RWPE2 (cell line): Measurements from ENCODE around the gene TTC21A.

Experiments
- ATAC-seq: fragments of 200-7000 bp; cut with Tn5 transposase; 3 replicates; pipeline ENCODE4 v1.9.1; 2021; ENCODE audit warnings: low read depth
- DNase-seq: peaks from one replicate; pipeline ENCODE4 v3.0.0-alpha.2; 2020; ENCODE audit warnings: low spot score
- H3K27ac ChIP-seq: fragments of 450-650 bp; 2 replicates; pipeline ENCODE4 v1.5.1; 2017; ENCODE audit warnings: mild to moderate bottlenecking; ENCODE audit not compliant: poor library complexity, severe bottlenecking
- H3K27me3 ChIP-seq: fragments of 250-450 bp; sonication (Bioruptor Pico); 2 replicates; pipeline ENCODE4 v1.5.1; 2021; ENCODE audit warnings: mild to moderate bottlenecking, moderate library complexity; ENCODE audit not compliant: insufficient read depth, poor library complexity, severe bottlenecking
- H3K36me3 ChIP-seq: fragments of 250-450 bp; sonication (Bioruptor Pico); 2 replicates; pipeline ENCODE4 v1.5.1; 2020; ENCODE audit warnings: low read depth, mild to moderate bottlenecking, moderate library complexity
- H3K4me1 ChIP-seq: fragments of 250-450 bp; sonication (Bioruptor Pico); 2 replicates; pipeline ENCODE4 v1.5.1; 2021; ENCODE audit warnings: mild to moderate bottlenecking, moderate library complexity; ENCODE audit not compliant: insufficient read depth, poor library complexity, severe bottlenecking
- H3K4me3 ChIP-seq: fragments of 250-450 bp; sonication (Bioruptor Pico); 2 replicates; pipeline ENCODE4 v1.5.1; 2021; ENCODE audit warnings: mild to moderate bottlenecking, moderate library complexity; ENCODE audit not compliant: severe bottlenecking
- H3K9me3 ChIP-seq: fragments of 250-450 bp; sonication (Bioruptor Pico); 2 replicates; pipeline ENCODE4 v1.5.1; 2021; ENCODE audit warnings: mild to moderate bottlenecking, moderate library complexity; ENCODE audit not compliant: severe bottlenecking
- CTCF ChIP-seq: fragments of 450-650 bp; IDR thresholded peaks from one replicate; pipeline ENCODE4 v1.5.1; 2017; ENCODE audit warnings: mild to moderate bottlenecking, moderate library complexity; ENCODE audit not compliant: poor library complexity, severe bottlenecking

Gene TTC21A

GRCh38 chr3:39106851-39107387 is 561 bp upstream of the TTC21A start:
- ATAC-seq (peak; percentile 51), DNase-seq (no peak)
- Histone ChIP-seq H3K27ac (peak overlapping the region; percentile 65), H3K36me3 (no peaks in the 10 kb centered on the region), H3K27me3 (no peaks in the 10 kb centered on the region), H3K4me3 (peak overlapping the region; percentile 84), H3K4me1 (peaks cover 14% of the 10 kb centered on the region), H3K9me3 (no peaks in the 10 kb centered on the region)
- no peak for TF ChIP-seq CTCF

DNA sequence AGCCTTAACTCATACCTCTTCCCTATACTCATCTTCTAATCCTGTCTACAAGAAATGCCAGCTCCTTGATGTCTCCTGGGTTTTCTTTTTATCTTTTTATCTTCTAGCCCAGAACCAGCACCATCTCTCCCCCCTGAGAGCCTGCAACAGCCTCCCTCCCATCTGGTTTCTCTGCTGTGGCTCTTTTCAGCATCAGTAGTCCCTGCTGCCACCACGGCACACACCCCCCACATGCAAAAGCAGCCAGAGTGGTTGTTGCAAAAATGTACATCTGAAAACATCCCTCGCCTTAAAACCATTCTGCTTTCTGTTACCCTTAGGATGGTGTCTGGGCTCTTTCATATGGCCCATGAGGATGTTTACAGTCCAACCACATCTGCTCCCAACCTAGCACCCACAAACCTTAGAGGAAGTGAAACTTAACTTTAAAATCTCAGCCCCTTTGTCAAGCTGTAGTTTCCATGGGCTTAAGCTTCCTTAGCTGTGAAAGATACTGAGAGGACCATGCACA is 775 bp downstream of the TTC21A start:
- no peak for TF ChIP-seq CTCF
- no peaks in the 10 kb centered on the region for H3K36me3 ChIP-seq
- no peaks in the 10 kb centered on the region for H3K27me3 ChIP-seq
- no peak for ATAC-seq
- no peak overlapping the region for H3K27ac ChIP-seq
- H3K9me3 ChIP-seq, result no peaks in the 10 kb centered on the region
- peak overlapping the region; percentile 84 for H3K4me3 ChIP-seq
- H3K4me1 ChIP-seq, result peaks cover 14% of the 10 kb centered on the region
- DNase-seq, result no peak

GRCh38 chr3:39109086-39109485 is 1.6 kb downstream of the TTC21A start:
- H3K9me3 ChIP-seq, result no peaks in the 10 kb centered on the region
- no peaks in the 10 kb centered on the region for H3K27me3 ChIP-seq
- ATAC-seq, result no peak
- no peak overlapping the region for H3K4me3 ChIP-seq
- no peak for DNase-seq
- no peak overlapping the region for H3K27ac ChIP-seq
- H3K36me3 ChIP-seq, result no peaks in the 10 kb centered on the region
- TF ChIP-seq CTCF, result no peak
- peaks cover 14% of the 10 kb centered on the region for H3K4me1 ChIP-seq

- H3K4me3 ChIP-seq, result no peak overlapping the region
- no peak overlapping the region for H3K27ac ChIP-seq
- no peaks in the 10 kb centered on the region for H3K27me3 ChIP-seq
- H3K4me1 ChIP-seq, result peaks cover 14% of the 10 kb centered on the region
- no peak for DNase-seq
- H3K9me3 ChIP-seq, result no peaks in the 10 kb centered on the region
- no peak for ATAC-seq
- no peak for TF ChIP-seq CTCF
- H3K36me3 ChIP-seq, result no peaks in the 10 kb centered on the region
Measured at GRCh38 chr3:39110041-39110639, 2.7 kb downstream of the TTC21A start.

GRCh38 chr3:39112113-39112512 is 4.6 kb downstream of the TTC21A start:
- H3K27me3 ChIP-seq, result no peaks in the 10 kb centered on the region
- H3K4me1 ChIP-seq, result peaks cover 6% of the 10 kb centered on the region
- no peak overlapping the region for H3K4me3 ChIP-seq
- no peaks in the 10 kb centered on the region for H3K36me3 ChIP-seq
- H3K27ac ChIP-seq, result no peak overlapping the region
- no peak for ATAC-seq
- no peaks in the 10 kb centered on the region for H3K9me3 ChIP-seq
- TF ChIP-seq CTCF, result no peak
- no peak for DNase-seq
